ENCODE data around the gene ZNF195.
"Not testable (repeated sequence)": the region's sequence is repeated elsewhere in the genome, so short reads cannot be mapped to it uniquely, and the experiment has no call there.

DNA sequence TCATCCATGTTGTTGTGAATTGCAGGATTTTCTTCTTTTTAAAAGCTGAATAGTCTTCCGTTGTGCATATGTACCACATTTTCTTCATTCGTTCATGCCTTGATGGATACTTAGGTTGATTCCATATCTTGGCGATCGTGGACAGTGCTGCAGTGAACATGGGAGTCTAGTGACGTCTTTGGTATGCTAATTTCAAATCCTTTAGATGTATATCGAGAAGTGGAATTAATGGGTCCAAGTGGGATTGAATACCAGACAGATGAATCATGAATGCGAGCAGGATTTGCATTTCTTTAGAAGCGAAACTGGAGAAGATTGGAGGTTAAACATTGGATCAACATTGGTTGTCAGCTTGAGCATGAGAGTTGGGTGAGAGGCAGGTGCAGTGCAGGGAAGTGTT is 45.8 kb downstream of the ZNF195 start:
- not testable (repeated sequence) for TF ChIP-seq POLR2A (IDR thresholded peaks at IDR 0.05; ENCODE audit: extremely low read depth, insufficient read length); MYC (IDR thresholded peaks at IDR 0.05; ENCODE audit: low read depth, low read length)
- TF ChIP-seq, protein P1, sequence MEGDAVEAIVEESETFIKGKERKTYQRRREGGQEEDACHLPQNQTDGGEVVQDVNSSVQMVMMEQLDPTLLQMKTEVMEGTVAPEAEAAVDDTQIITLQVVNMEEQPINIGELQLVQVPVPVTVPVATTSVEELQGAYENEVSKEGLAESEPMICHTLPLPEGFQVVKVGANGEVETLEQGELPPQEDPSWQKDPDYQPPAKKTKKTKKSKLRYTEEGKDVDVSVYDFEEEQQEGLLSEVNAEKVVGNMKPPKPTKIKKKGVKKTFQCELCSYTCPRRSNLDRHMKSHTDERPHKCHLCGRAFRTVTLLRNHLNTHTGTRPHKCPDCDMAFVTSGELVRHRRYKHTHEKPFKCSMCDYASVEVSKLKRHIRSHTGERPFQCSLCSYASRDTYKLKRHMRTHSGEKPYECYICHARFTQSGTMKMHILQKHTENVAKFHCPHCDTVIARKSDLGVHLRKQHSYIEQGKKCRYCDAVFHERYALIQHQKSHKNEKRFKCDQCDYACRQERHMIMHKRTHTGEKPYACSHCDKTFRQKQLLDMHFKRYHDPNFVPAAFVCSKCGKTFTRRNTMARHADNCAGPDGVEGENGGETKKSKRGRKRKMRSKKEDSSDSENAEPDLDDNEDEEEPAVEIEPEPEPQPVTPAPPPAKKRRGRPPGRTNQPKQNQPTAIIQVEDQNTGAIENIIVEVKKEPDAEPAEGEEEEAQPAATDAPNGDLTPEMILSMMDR (IDR thresholded peaks at IDR 0.05; ENCODE audit: low read depth, low read length) = not testable (repeated sequence)
- TF ChIP-seq, protein P2, sequence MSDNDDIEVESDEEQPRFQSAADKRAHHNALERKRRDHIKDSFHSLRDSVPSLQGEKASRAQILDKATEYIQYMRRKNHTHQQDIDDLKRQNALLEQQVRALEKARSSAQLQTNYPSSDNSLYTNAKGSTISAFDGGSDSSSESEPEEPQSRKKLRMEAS (IDR thresholded peaks at IDR 0.05; ENCODE audit: low read depth, low read length) = not testable (repeated sequence)
